DND-41 (cell line): Measurements from ENCODE around the gene LTF.

ENCODE experiments used
- EZH2 ChIP-seq: IDR thresholded peaks from 3 replicates; pipeline ENCODE4 v1.6.1; 2012; ENCODE audit warnings: borderline replicate concordance, low read depth, mild to moderate bottlenecking, moderate library complexity, low read length, inconsistent platforms; ENCODE audit not compliant: severe bottlenecking
- TF ChIP-seq, protein P1 (sequence below): IDR thresholded peaks from 2 replicates; pipeline ENCODE4 v1.5.1; 2012; ENCODE audit warnings: borderline replicate concordance, low read length, moderate library complexity, mild to moderate bottlenecking; ENCODE audit not compliant: poor library complexity, severe bottlenecking; ENCODE audit errors: extremely low read depth

DNA sequence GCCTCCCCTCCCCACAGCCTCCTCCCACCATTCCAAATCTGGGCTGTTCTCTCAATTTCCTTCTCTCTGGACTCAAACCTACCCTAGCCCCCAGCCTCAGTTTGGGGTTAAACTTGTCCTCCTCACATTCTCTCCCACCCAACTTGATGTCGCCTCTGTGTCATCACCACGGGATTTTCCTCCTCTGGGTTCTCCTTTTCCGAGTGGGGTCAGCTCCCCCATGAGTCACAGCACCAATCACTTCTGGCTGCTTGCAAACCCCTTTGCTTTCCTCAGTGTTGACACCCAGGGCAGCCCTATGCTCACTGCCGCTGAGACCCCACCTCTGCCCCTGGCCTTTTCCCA lies 58.3 kb downstream of the LTF start:
- TF ChIP-seq, protein P1, sequence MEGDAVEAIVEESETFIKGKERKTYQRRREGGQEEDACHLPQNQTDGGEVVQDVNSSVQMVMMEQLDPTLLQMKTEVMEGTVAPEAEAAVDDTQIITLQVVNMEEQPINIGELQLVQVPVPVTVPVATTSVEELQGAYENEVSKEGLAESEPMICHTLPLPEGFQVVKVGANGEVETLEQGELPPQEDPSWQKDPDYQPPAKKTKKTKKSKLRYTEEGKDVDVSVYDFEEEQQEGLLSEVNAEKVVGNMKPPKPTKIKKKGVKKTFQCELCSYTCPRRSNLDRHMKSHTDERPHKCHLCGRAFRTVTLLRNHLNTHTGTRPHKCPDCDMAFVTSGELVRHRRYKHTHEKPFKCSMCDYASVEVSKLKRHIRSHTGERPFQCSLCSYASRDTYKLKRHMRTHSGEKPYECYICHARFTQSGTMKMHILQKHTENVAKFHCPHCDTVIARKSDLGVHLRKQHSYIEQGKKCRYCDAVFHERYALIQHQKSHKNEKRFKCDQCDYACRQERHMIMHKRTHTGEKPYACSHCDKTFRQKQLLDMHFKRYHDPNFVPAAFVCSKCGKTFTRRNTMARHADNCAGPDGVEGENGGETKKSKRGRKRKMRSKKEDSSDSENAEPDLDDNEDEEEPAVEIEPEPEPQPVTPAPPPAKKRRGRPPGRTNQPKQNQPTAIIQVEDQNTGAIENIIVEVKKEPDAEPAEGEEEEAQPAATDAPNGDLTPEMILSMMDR = no peak
- TF ChIP-seq EZH2 = no peak
